GM21381 (cell line): Measurements from ENCODE around the gene TRPM2.

ENCODE experiments used
- ATAC-seq: cut with Tn5 transposase; IDR thresholded peaks from one replicate; pipeline ENCODE4 v1.9.1; 2021; ENCODE audit warnings: mild to moderate bottlenecking, moderate library complexity; ENCODE audit not compliant: unreplicated experiment

TRPM2 gene

GRCh38 chr21:44424608-44425306 is 71.3 kb downstream of the TRPM2 start:
- ATAC-seq = no peak

- no peak for ATAC-seq
These were observed 72.0 kb downstream of the TRPM2 start for GRCh38 chr21:44425307-44425894.

GRCh38 chr21:44425895-44426662 is 72.7 kb downstream of the TRPM2 start:
- no peak for ATAC-seq

GRCh38 chr21:44426663-44427191 is 73.3 kb downstream of the TRPM2 start:
- no peak for ATAC-seq

- no peak for ATAC-seq
These were observed 74.1 kb downstream of the TRPM2 start for GRCh38 chr21:44427241-44428120.

GRCh38 chr21:44428281-44428960 is 75.0 kb downstream of the TRPM2 start:
- ATAC-seq = no peak

GRCh38 chr21:44429894-44430293 is 76.5 kb downstream of the TRPM2 start:
- ATAC-seq = no peak

- no peak for ATAC-seq
These were observed 77.9 kb downstream of the TRPM2 start for GRCh38 chr21:44431300-44431699.

- ATAC-seq = no peak
These were observed 79.7 kb downstream of the TRPM2 start for GRCh38 chr21:44432841-44433790.

- no peak for ATAC-seq
These were observed 80.6 kb downstream of the TRPM2 start for GRCh38 chr21:44433791-44434567.

GRCh38 chr21:44434568-44434925 is 81.1 kb downstream of the TRPM2 start:
- no peak for ATAC-seq

GRCh38 chr21:44434936-44435635 is 81.7 kb downstream of the TRPM2 start:
- ATAC-seq = no peak

GRCh38 chr21:44436111-44436611 is 82.7 kb downstream of the TRPM2 start:
- ATAC-seq = no peak

- no peak for ATAC-seq
These were observed 83.5 kb downstream of the TRPM2 start for GRCh38 chr21:44436958-44437357.

GRCh38 chr21:44437371-44437695 is 83.9 kb downstream of the TRPM2 start:
- ATAC-seq = no peak

- no peak for ATAC-seq
These were observed 84.4 kb downstream of the TRPM2 start for GRCh38 chr21:44437696-44438431.
